DND-41 (cell line): Measurements from ENCODE around the gene PLEKHA6.

Experiments
- ATAC-seq: fragments of 200-7000 bp; cut with Tn5 transposase; 3 replicates; pipeline ENCODE4 v1.9.1; 2021; ENCODE audit warnings: low read depth; ENCODE audit not compliant: insufficient read depth
- DNase-seq: peaks from one replicate; pipeline ENCODE4 v3.0.0-alpha.2; 2020
- H2AFZ ChIP-seq: 2 replicates; pipeline ENCODE4 v1.6.0; 2012; ENCODE audit warnings: low read depth, low read length
- H3K27ac ChIP-seq: 2 replicates; pipeline ENCODE4 v1.5.1; 2012; ENCODE audit warnings: low read length, inconsistent platforms
- H3K27me3 ChIP-seq: fragments of 200-600 bp; sonication (generic); 2 replicates; pipeline ENCODE4 v1.6.0; 2012; ENCODE audit warnings: low read length, mild to moderate bottlenecking, inconsistent platforms; ENCODE audit not compliant: insufficient read depth, poor library complexity
- H3K36me3 ChIP-seq: 2 replicates; pipeline ENCODE4 v1.5.1; 2012; ENCODE audit warnings: low read length, inconsistent platforms; ENCODE audit not compliant: insufficient read depth
- H3K4me1 ChIP-seq: 2 replicates; pipeline ENCODE4 v1.5.1; 2012; ENCODE audit warnings: mild to moderate bottlenecking, low read length; ENCODE audit not compliant: insufficient read depth
- H3K4me2 ChIP-seq: 2 replicates; pipeline ENCODE4 v1.6.0; 2012; ENCODE audit warnings: mild to moderate bottlenecking, moderate library complexity, low read length, inconsistent platforms; ENCODE audit not compliant: insufficient read depth
- H3K4me3 ChIP-seq, 2 experiments: fragments of 200-600 bp in 1 of 2; shearing (Covaris generic) in 1 of 2; 2 replicates each; pipeline ENCODE4 v1.5.1; 2012 to 2016; ENCODE audit warnings: inconsistent platforms in 2 of 2, low read length in 2 of 2, mild to moderate bottlenecking in 2 of 2, low read depth in 1 of 2, moderate library complexity in 1 of 2
- H3K79me2 ChIP-seq: 2 replicates; pipeline ENCODE4 v1.6.0; 2012; ENCODE audit warnings: low read length, inconsistent platforms; ENCODE audit not compliant: insufficient read depth
- H3K9ac ChIP-seq: 2 replicates; pipeline ENCODE4 v1.6.0; 2012; ENCODE audit warnings: low read depth, mild to moderate bottlenecking, inconsistent platforms, low read length, moderate library complexity
- H3K9me3 ChIP-seq: 2 replicates; pipeline ENCODE4 v1.5.1; 2012; ENCODE audit warnings: low read length, moderate library complexity, mild to moderate bottlenecking, inconsistent platforms; ENCODE audit not compliant: insufficient read depth, severe bottlenecking
- H4K20me1 ChIP-seq: 2 replicates; pipeline ENCODE4 v1.6.0; 2012; ENCODE audit warnings: low read length; ENCODE audit not compliant: insufficient read depth
- EZH2 ChIP-seq: IDR thresholded peaks from 3 replicates; pipeline ENCODE4 v1.6.1; 2012; ENCODE audit warnings: borderline replicate concordance, low read depth, mild to moderate bottlenecking, moderate library complexity, low read length, inconsistent platforms; ENCODE audit not compliant: severe bottlenecking
- TF ChIP-seq, protein P1 (sequence below): IDR thresholded peaks from 2 replicates; pipeline ENCODE4 v1.5.1; 2012; ENCODE audit warnings: borderline replicate concordance, low read length, moderate library complexity, mild to moderate bottlenecking; ENCODE audit not compliant: poor library complexity, severe bottlenecking; ENCODE audit errors: extremely low read depth

The PLEKHA6 gene

DNA sequence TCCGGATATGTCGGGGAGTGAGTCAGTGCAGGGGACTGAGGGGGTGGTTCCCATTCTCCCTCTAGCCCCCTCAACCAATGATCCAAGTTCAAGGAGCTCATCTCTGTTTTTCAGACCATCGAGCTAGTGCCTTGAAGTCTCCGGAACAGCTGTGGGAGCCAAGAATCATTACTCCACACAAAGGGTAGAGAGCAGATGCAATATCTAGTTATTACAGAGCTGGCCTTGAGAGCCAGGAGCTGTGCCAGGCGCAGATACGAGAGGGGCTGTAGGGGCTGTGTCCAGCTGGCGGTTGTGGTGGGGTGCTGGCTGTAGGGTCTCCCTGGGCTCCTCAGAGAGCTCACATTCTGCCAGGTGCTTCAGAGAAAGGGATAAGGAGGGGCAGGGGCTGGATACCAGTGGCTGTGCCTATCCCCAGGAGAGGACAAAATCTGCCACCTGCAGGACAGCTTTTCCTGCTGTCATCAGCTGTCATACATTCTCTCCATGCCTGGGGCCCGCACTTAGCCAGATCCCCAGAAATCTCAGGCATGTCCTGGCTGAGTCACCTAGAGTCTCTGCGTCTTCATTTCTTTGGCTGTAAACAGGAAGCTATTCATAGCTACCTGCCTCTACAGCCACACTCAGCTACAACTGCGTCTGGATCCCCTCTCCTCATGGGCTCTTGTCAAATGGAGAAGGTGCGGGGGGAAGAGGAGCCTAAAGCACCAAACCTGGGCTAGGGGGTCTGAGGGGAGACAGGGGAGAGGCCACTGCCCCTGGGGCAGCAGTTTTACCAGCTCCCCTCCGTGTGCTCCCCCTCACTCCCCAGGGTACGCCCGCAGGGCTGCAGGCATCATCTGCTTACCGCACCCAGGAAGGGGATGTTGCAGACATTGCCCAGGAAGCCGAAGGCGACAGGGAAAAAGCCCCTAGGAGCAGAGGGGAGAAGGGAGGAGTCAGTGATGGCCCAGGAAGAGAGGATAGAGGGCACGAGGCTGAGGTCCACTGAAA lies 161.1 kb downstream of the PLEKHA6 start:
- Histone ChIP-seq H3K9ac (no peak overlapping the region), H3K27ac (no peak overlapping the region), H3K27me3 (peaks cover 9% of the 10 kb centered on the region), H2AFZ (no peak overlapping the region), H3K4me2 (no peak overlapping the region), H3K4me3 (no peak overlapping the region), H4K20me1 (no peaks in the 10 kb centered on the region; the same call in 1 of the 2 replicates), H3K9me3 (no peaks in the 10 kb centered on the region), H3K79me2 (no peaks in the 10 kb centered on the region), H3K4me1 (peaks cover 3% of the 10 kb centered on the region), H3K36me3 (no peaks in the 10 kb centered on the region)
- DNase-seq (no peak), ATAC-seq (no peak)
- TF ChIP-seq EZH2, result no peak
- TF ChIP-seq, protein P1, sequence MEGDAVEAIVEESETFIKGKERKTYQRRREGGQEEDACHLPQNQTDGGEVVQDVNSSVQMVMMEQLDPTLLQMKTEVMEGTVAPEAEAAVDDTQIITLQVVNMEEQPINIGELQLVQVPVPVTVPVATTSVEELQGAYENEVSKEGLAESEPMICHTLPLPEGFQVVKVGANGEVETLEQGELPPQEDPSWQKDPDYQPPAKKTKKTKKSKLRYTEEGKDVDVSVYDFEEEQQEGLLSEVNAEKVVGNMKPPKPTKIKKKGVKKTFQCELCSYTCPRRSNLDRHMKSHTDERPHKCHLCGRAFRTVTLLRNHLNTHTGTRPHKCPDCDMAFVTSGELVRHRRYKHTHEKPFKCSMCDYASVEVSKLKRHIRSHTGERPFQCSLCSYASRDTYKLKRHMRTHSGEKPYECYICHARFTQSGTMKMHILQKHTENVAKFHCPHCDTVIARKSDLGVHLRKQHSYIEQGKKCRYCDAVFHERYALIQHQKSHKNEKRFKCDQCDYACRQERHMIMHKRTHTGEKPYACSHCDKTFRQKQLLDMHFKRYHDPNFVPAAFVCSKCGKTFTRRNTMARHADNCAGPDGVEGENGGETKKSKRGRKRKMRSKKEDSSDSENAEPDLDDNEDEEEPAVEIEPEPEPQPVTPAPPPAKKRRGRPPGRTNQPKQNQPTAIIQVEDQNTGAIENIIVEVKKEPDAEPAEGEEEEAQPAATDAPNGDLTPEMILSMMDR, result no peak

GRCh38 chr1:204197068-204197467 lies 162.7 kb downstream of the PLEKHA6 start:
- no peaks in the 10 kb centered on the region for H3K9me3 ChIP-seq
- H4K20me1 ChIP-seq, result no peaks in the 10 kb centered on the region; the same call in 1 of the 2 replicates
- H3K27me3 ChIP-seq, result peaks cover 6% of the 10 kb centered on the region
- no peaks in the 10 kb centered on the region for H3K36me3 ChIP-seq
- H3K9ac ChIP-seq, result no peak overlapping the region
- H2AFZ ChIP-seq, result no peak overlapping the region
- H3K79me2 ChIP-seq, result no peaks in the 10 kb centered on the region
- no peak overlapping the region for H3K4me3 ChIP-seq
- no peak overlapping the region for H3K4me2 ChIP-seq
- H3K27ac ChIP-seq, result no peak overlapping the region
- no peak for ATAC-seq
- TF ChIP-seq, protein P1, result no peak
- TF ChIP-seq EZH2, result no peak
- DNase-seq, result no peak
- peaks cover 3% of the 10 kb centered on the region for H3K4me1 ChIP-seq

DNA sequence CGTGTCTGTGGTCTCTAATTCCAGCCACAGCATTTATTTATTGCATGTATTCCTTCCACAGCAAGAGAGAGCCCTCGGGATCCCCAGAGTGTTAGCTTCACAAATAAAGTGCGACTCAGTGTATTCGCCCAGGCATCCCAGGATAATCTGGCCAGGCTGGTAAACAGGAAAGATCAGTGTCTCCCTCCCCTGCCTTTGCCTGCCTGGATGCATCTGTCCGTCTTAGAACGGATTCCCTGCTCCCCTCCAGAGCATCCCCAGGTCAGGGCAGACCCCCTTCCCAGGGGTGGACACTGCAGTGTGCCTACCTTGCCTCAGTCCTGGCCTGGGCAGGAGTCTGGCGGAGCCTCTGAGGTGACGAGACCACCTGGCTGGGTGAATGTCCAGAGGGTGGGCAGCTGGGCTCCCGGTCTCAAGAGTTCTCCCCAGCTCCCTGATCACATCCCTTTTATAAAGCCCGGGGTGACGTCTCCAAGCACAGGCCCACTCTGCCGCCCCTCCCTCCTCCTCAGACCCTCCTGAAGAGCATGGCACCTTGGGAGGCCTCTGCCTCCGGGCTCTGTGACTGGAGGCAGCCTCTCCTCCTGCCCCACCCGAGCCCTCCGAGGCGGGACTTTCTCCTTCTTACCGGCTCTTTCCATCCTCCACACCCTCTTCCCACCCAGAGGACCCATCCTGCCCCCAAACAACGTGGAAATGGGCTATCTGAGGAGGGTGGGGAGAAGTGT lies 163.5 kb downstream of the PLEKHA6 start, which contains the start of gene KISS1:
Gene KISS1, minus strand, starts transcription at position 424 of the 728 bp plus-strand sequence. CDS start 3,615 bp downstream, outside the sequence.
- ATAC-seq (no peak), DNase-seq (no peak)
- H3K27ac ChIP-seq, result no peak within 1 kb of the TSS
- H3K79me2 ChIP-seq, result no peaks in the 10 kb centered on the region
- H3K4me2 ChIP-seq, result no peak within 1 kb of the TSS
- no peak within 1 kb of the TSS for H2AFZ ChIP-seq
- peaks cover 14% of the 10 kb centered on the region for H3K27me3 ChIP-seq
- H3K4me3 ChIP-seq, result no peak within 1 kb of the TSS
- TF ChIP-seq, protein P1, result no peak
- peaks cover 3% of the 10 kb centered on the region for H3K4me1 ChIP-seq
- H3K36me3 ChIP-seq, result no peaks in the 10 kb centered on the region
- no peak within 1 kb of the TSS for H3K9ac ChIP-seq
- H4K20me1 ChIP-seq, result no peaks in the 10 kb centered on the region; the same call in 1 of the 2 replicates
- no peaks in the 10 kb centered on the region for H3K9me3 ChIP-seq
